ENCODE measurements around the gene RYK. TPM values are rescaled to one million over a fixed set of nuclear protein-coding genes. Genes with fewer than 3 reads are reported as not detected.

The RYK gene
- total and polyA plus RNA-seq, 4 donors, result 7.5 to 36.1 (median 15.3) TPM

GRCh38 chr3:134295930-134296329 lies 45.3 kb upstream of the RYK start:
- H3K27me3 ChIP-seq (ENCODE audit: control insufficient read depth in 4 of 4, insufficient read depth in 4 of 4, low read length in 3 of 4), result no peaks in the 10 kb centered on the region
- no peak overlapping the region for H3K9ac ChIP-seq (ENCODE audit: low read depth in 1 of 2, low read length in 2 of 2)
- TF ChIP-seq HNF4G (IDR thresholded peaks at IDR 0.05) (no peak), RXRA (IDR thresholded peaks at IDR 0.05) (no peak), ZBTB33 (IDR thresholded peaks at IDR 0.05) (no peak), HNF4A (conservative IDR thresholded peaks at IDR 0.05) (no peak), MAX (IDR thresholded peaks at IDR 0.05) (no peak), ATF3 (IDR thresholded peaks at IDR 0.05) (no peak), CTCF (IDR thresholded peaks at IDR 0.05; ENCODE audit: low read depth, low read length, missing input control) (no peak), NR2F2 (IDR thresholded peaks at IDR 0.05) (no peak), FOXA1 (IDR thresholded peaks at IDR 0.05) (no peak), YY1 (IDR thresholded peaks at IDR 0.05) (no peak), REST (IDR thresholded peaks at IDR 0.05) (no peak), JUND (IDR thresholded peaks at IDR 0.05) (no peak), SP1 (IDR thresholded peaks at IDR 0.05) (no peak)
- no peaks in the 10 kb centered on the region for H3K4me1 ChIP-seq (ENCODE audit: control insufficient read depth in 4 of 4, insufficient read depth in 4 of 4, low read length in 3 of 4)
- H3K36me3 ChIP-seq (ENCODE audit: control insufficient read depth in 4 of 4, insufficient read depth in 3 of 4, low read depth in 1 of 4, low read length in 3 of 4), result no peaks in the 10 kb centered on the region
- H3K9me3 ChIP-seq (ENCODE audit: control insufficient read depth in 4 of 4, low read length in 3 of 4), result no peaks in the 10 kb centered on the region
- DNase-seq (ENCODE audit: low spot score), result no peak
- no peak overlapping the region for H3K27ac ChIP-seq (ENCODE audit: low read depth in 1 of 2, low read length in 2 of 2)
- H3K4me3 ChIP-seq (ENCODE audit: low read depth in 1 of 3, low read length in 3 of 3), result no peak overlapping the region
- 93% methylated on average over 1 of the region's 1 CpG for WGBS

- no peaks in the 10 kb centered on the region for H3K9me3 ChIP-seq (ENCODE audit: control insufficient read depth in 4 of 4, low read length in 3 of 4)
Observed at GRCh38 chr3:134294302-134295280, 43.9 kb upstream of the RYK start.

More at GRCh38 chr3:134294302-134295280, 43.9 kb upstream of the RYK start:
- Histone ChIP-seq H3K4me1 (ENCODE audit: control insufficient read depth in 4 of 4, insufficient read depth in 4 of 4, low read length in 3 of 4) (no peaks in the 10 kb centered on the region), H3K4me3 (ENCODE audit: low read depth in 1 of 3, low read length in 3 of 3) (no peak overlapping the region), H3K36me3 (ENCODE audit: control insufficient read depth in 4 of 4, insufficient read depth in 3 of 4, low read depth in 1 of 4, low read length in 3 of 4) (no peaks in the 10 kb centered on the region), H3K27ac (ENCODE audit: low read depth in 1 of 2, low read length in 2 of 2) (no peak overlapping the region), H3K27me3 (ENCODE audit: control insufficient read depth in 4 of 4, insufficient read depth in 4 of 4, low read length in 3 of 4) (no peaks in the 10 kb centered on the region), H3K9ac (ENCODE audit: low read depth in 1 of 2, low read length in 2 of 2) (no peak overlapping the region)
- no peak for DNase-seq (ENCODE audit: low spot score)
- 81% methylated on average over 5 of the region's 5 CpGs for WGBS
- TF ChIP-seq REST (IDR thresholded peaks at IDR 0.05) (no peak), RAD21 (IDR thresholded peaks at IDR 0.05) (no peak), EGR1 (IDR thresholded peaks at IDR 0.05; ENCODE audit: low read depth in 2 of 2) (no peak), TAF1 (conservative IDR thresholded peaks at IDR 0.05) (no peak), HNF4A (conservative IDR thresholded peaks at IDR 0.05) (no peak), HNF4G (IDR thresholded peaks at IDR 0.05) (no peak)
